ENCODE results near the gene ZYX. TPM values are rescaled to one million over a fixed set of nuclear protein-coding genes. Genes with fewer than 3 reads are reported as not detected.

ZYX gene
- total RNA-seq, 1 donor from 2014 or later, result 171 TPM

- intact Hi-C loops (cut with micrococcal nuclease), result loop anchor here (1.0 to 10.0 kb wide), 3 partner anchors 18 to 119 kb away; no protein-coding TSS in a partner anchor
These were observed 19.5 kb upstream of the ZYX start for GRCh38 chr7:143361552-143362130.

- intact Hi-C loops (cut with micrococcal nuclease), result loop anchor here (1.0 to 10.0 kb wide), 3 partner anchors 17 to 120 kb away; no protein-coding TSS in a partner anchor
These were observed 18.8 kb upstream of the ZYX start, which contains the start of gene FAM131B for GRCh38 chr7:143362131-143363015. Gene FAM131B, minus strand, starts transcription at chr7:143362713. Its CDS starts 110 bp downstream, at chr7:143362603.

- intact Hi-C loops (cut with micrococcal nuclease), result loop anchor here (5.0 to 10.0 kb wide), 2 partner anchors 52 to 121 kb away; no protein-coding TSS in a partner anchor
These were observed 17.9 kb upstream of the ZYX start for GRCh38 chr7:143363016-143363937.

- intact Hi-C loops (cut with micrococcal nuclease), result loop anchor here (10.0 kb wide), 1 partner anchor 47 kb away; no protein-coding TSS in a partner anchor
These were observed 13.2 kb upstream of the ZYX start for GRCh38 chr7:143367972-143368371.

- intact Hi-C loops (cut with micrococcal nuclease), result loop anchor here (10.0 kb wide), 1 partner anchor 46 kb away; no protein-coding TSS in a partner anchor
These were observed 12.8 kb upstream of the ZYX start for GRCh38 chr7:143368387-143368786.

- intact Hi-C loops (cut with micrococcal nuclease), result loop anchor here (10.0 kb wide), 1 partner anchor 45 kb away; no protein-coding TSS in a partner anchor
These were observed 11.2 kb upstream of the ZYX start for GRCh38 chr7:143369678-143370651.

GRCh38 chr7:143372070-143372469, 9.1 kb upstream of the ZYX start:
- intact Hi-C loops (cut with micrococcal nuclease), result no loop called here

- intact Hi-C loops (cut with micrococcal nuclease), result no loop called here
These were observed 7.8 kb upstream of the ZYX start for GRCh38 chr7:143373255-143373794.

- intact Hi-C loops (cut with micrococcal nuclease), result no loop called here
These were observed 6.6 kb upstream of the ZYX start for GRCh38 chr7:143374561-143374960.

GRCh38 chr7:143375298-143376034, 5.7 kb upstream of the ZYX start:
- intact Hi-C loops (cut with micrococcal nuclease), result no loop called here

- intact Hi-C loops (cut with micrococcal nuclease), result no loop called here
These were observed 4.7 kb upstream of the ZYX start for GRCh38 chr7:143376396-143376795.

- intact Hi-C loops (cut with micrococcal nuclease), result loop anchor here (1.0 to 10.0 kb wide), 7 partner anchors 17 to 1455 kb away; partner anchors contain the start of genes EPHA1, FAM131B and TPK1
These were observed 1.4 kb upstream of the ZYX start for GRCh38 chr7:143379611-143380259.

GRCh38 chr7:143380260-143380645, 892 bp upstream of the ZYX start:
- intact Hi-C loops (cut with micrococcal nuclease), result loop anchor here (1.0 to 10.0 kb wide), 6 partner anchors 29 to 1455 kb away; partner anchors contain the start of genes EPHA1 and TPK1

GRCh38 chr7:143381427-143382125, 431 bp downstream of the ZYX start:
- intact Hi-C loops (cut with micrococcal nuclease), result loop anchor here (1.0 to 10.0 kb wide), 8 partner anchors 27 to 1453 kb away; partner anchors contain the start of genes CASP2, EPHA1, GSTK1 and TPK1

- intact Hi-C loops (cut with micrococcal nuclease), result loop anchor here (10.0 kb wide), 1 partner anchor 1453 kb away; the partner anchor contains the start of gene TPK1
These were observed 1.1 kb downstream of the ZYX start for GRCh38 chr7:143382126-143382790.

- intact Hi-C loops (cut with micrococcal nuclease), result loop anchor here (10.0 kb wide), 1 partner anchor 1452 kb away; the partner anchor contains the start of gene TPK1
These were observed 1.9 kb downstream of the ZYX start for GRCh38 chr7:143382791-143383641.
